NCI-H2029 treated with DMSO at 0.1 percent for 48 hours (cell line): Measurements from ENCODE around the gene LDLRAD3.

Experiments used
- DNase-seq: peaks from one replicate; lab custom pipeline; 2025; lab: John Stamatoyannopoulos, UW

LDLRAD3 gene

DNA sequence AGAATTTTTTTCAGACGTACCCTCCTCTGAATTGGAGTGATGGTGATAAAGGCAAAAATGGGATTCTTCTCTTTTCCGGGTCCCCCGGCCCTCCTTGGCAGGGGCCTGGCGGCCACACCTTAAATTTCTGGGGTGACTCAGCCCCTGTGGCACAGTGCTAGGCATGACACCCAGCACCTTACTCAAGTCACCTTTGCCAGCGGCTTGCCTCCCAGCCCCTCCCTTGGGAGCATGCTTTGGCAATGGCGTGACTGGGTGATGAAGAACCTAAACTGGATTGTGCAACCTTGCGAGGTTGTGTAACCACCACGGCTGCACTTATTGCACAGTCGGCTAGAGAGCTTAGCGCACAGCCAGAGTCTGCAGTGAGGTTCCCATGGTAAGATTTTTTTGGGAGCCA lies 16.2 kb upstream of the LDLRAD3 start:
- no peak for DNase-seq

GRCh38 chr11:35928688-35929395 lies 15.0 kb upstream of the LDLRAD3 start:
- no peak for DNase-seq

GRCh38 chr11:35930466-35930865 lies 13.4 kb upstream of the LDLRAD3 start:
- peak; percentile 3 for DNase-seq

DNA sequence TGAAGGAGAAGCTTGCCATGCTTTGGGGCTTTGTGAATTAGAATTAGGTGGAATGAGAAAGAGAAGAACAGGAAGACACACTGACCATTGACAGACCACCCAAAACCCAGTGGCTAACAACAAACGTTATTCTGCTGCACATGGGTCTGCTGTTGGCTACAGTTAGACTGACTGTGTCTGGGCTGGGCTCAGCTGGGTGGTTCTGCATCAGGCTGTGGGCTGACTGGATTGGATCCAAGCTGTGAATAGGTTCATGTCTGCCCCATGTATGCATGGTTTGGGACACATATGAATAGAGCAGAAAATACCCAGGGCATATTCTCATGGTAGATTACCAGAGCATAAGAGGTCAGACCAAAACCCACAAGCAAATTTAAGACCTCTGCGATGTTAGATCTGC lies 11.7 kb upstream of the LDLRAD3 start:
- no peak for DNase-seq

- DNase-seq, result no peak
These were observed 11.1 kb upstream of the LDLRAD3 start for GRCh38 chr11:35932681-35933319.

DNA sequence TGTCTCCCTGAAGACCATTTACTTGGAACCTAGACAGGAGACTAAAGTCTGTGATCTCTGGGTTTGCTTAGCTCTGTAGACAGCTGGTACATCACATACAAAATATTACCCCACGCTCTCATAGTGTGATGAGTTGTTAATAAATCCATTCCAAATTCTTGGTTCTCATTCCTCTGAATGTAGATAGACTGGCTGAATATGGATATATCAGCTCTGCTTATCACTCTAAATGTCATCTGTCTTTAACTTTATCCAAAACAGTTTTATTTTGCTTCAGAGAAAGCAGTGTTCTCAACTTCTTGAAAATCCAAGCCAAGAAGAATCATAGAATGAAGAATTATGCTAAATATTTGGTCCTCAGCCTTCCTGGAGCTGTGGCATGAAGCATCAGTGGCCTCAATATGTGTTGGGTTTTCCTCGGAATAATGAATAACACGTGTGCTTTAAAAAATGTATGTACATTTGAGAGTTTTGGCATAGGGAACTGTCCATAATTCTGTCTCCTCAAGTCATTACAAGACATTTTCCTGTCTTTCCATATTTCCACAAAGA lies 10.5 kb upstream of the LDLRAD3 start:
- no peak for DNase-seq

- DNase-seq, result no peak
These were observed 9.6 kb upstream of the LDLRAD3 start for GRCh38 chr11:35934271-35934670.

- no peak for DNase-seq
These were observed 8.9 kb upstream of the LDLRAD3 start for GRCh38 chr11:35934981-35935380.

DNA sequence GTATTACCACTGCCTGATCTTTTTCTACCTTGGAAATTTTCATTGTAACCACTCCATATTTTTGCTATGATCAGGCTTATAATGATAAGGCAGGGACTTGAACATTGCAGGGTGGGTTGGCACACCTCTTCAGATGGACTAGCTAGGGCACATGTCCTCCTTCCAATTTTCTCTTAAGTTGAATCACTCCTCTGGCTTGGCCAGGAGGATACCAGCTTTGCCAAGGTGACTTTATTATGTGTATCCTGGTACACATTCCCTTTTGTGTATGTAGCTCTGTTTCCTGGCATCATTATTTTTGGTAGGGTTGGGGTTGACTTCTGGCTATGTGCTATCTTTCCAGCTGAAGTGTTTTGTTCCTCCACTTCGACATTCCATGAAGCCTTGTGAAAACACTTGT lies 8.5 kb upstream of the LDLRAD3 start:
- no peak for DNase-seq

GRCh38 chr11:35937111-35937510 lies 6.8 kb upstream of the LDLRAD3 start:
- no peak for DNase-seq

DNA sequence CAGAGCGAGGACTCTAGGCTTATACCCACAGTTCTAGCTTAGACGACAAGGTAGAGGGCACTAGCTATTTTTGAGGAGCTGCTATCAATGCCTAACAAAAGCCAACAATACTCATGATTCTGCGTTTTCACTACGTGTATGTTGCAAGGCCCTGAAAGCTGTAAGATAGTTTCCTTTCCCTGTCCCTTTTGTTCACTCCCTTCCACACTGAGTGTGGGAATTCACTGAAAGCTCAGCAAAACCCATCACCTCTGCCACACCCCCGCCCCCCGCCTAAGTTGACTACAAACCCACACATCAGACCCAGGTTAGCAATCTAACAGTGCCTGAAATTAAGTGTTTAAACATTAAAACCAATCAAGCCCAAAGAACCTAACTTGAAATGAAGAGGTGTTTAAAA lies 6.2 kb upstream of the LDLRAD3 start:
- DNase-seq, result no peak

- DNase-seq, result no peak
These were observed 5.6 kb upstream of the LDLRAD3 start for GRCh38 chr11:35938231-35938630.

- no peak for DNase-seq
These were observed 553 bp upstream of the LDLRAD3 start for GRCh38 chr11:35943309-35943708.

DNA sequence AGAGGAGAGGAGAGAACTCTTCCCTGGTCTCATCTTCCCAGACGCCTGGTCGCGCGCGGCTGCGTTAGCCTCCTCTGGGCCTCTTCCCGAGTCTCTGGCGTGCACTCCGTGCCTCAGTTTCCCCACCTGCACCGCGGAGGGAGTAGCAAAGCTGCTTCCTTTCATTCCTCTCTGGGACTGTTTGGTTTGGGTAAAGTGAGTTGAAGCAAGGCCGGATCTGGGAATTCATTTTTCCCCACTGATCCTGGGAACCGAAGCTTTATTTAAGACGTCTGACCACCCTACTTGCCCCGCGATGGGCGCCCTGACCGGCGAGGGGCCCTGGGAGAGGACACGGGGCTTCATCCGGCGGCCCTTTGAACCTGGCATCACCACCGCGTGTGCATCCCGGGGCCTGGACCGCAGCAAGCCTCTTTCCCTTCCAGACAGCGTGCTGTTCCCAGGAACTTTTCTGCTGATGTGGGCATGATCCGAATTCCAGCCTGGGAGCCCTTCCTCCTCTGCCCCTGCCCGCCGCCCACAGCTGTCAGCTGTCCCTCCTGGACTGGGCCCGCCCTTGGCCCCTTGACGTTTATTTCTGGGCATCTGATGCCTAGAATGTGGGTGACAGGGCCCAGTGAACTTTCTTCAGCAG lies 758 bp downstream of the LDLRAD3 start:
- DNase-seq, result no peak

- no peak for DNase-seq
These were observed 1.3 kb downstream of the LDLRAD3 start for GRCh38 chr11:35945137-35945518.

DNA sequence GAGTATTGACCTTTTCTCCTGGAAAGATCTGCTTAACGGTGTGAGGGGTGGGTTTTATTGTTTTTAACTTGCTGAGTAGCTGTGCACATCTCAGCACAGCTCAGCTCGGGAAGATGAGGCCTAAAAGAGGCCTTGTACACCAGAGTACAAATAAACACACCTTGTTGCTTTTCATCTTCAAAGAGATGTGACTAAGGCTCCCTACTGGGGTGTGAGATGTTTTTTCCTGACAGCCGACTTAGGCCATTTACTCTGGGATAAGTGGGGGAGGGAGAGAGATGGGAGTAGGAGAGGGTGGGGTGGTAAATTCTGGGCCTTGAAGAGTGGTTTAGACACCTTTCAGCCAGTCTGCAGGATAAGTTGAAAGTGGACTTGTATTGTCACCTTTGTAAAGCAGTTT lies 2.9 kb downstream of the LDLRAD3 start:
- no peak for DNase-seq

- no peak for DNase-seq
These were observed 3.6 kb downstream of the LDLRAD3 start for GRCh38 chr11:35947437-35947836.

GRCh38 chr11:35949242-35949641 lies 5.4 kb downstream of the LDLRAD3 start:
- no peak for DNase-seq

DNA sequence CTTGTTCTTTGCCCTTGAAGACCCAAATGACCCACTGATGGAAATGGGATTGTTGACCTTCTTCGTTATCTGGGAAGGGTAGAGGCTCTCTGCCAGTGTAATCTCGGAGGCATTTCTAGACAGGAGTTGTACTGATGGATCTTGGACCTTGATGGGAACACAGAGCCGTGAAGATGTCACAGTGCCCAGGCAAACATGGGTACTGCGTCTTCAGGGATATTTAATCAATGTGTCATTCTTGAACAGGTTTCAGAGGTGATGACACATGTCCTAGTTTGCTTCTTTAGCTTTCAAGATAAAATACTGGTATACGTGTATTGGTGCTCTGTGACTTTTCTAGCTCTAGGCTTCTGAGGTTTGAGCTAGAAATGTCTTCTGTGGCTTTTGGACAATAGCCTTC lies 6.2 kb downstream of the LDLRAD3 start:
- DNase-seq, result no peak

DNA sequence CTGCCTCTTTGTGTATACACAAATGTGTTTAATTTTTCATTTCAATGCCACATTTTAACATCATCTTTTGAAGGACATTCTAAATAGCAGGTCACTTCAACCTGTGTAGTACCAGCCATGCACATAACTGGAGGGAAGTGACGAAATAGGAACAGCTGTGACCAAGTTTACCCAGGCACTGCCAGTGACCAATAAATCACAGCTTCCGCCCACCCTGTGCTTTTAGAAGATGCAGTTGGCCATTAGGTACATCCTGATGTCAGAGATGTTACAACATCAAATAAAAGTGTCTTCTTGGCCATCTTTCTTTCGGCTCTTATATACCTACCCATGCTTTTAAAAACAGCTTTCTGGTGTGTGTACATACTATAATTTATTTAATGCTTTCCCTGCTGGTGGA lies 7.8 kb downstream of the LDLRAD3 start:
- DNase-seq, result no peak

DNA sequence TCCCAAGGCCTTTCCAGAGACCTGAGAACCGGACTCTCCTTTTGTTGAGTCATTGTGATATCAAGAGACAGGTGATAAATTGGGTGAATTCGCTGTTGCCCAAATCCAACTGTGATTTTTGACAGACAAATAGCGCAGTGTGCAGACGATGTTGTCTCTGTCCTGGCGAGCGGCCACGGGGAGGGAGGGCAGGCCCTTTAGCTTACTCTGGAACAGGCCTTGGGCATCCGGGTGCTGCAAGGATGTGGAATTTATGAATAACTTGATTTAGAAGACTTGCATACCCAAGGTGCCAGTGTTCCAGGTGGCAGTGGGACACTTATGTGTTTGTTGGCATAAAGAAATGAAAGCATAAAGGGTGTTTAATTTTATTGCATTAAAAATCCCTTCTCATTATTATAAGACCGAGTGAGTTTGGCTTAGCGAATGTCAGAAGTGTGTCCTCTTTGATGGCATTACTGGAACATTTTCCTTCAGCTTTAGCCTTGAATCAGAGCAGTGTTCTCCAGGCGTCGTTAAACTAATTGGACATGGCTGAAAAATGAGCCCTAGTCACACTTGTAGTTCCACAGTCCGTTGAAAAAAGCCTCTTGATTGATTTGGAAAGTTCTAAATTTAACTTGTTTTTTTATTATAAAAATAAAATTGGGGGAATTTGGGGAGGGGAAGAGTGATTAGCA lies 9.4 kb downstream of the LDLRAD3 start:
- no peak for DNase-seq

GRCh38 chr11:35954205-35954604 lies 10.3 kb downstream of the LDLRAD3 start:
- DNase-seq, result no peak

GRCh38 chr11:35955636-35956035 lies 11.8 kb downstream of the LDLRAD3 start:
- DNase-seq, result no peak
